Thymus (tissue), 11 donors: ENCODE data around the gene KPNA3. TPM values are rescaled to one million over a fixed set of nuclear protein-coding genes. Genes with fewer than 3 reads are reported as not detected.
A peak's percentile ranks its signal among the peaks of the same experiment; 100 is the strongest.
"Not testable (repeated sequence)": the region's sequence is repeated elsewhere in the genome, so short reads cannot be mapped to it uniquely, and the experiment has no call there.

Source experiments
- DNase-seq, 9 donors: peaks; one replicate each; pipeline ENCODE4 v3.0.0-alpha.2; 2013; ENCODE audit warnings: low spot score in 9 of 9, low read depth in 6 of 9, missing footprints in 1 of 9
- H3K27ac ChIP-seq, 2 donors: one replicate each; pipeline ENCODE4 v1.5.1; 2013; ENCODE audit warnings: control low read depth in 1 of 2, low read depth in 1 of 2, low read length in 1 of 2, mild to moderate bottlenecking in 1 of 2, moderate library complexity in 1 of 2
- H3K27me3 ChIP-seq, 2 donors: one replicate each; pipeline ENCODE4 v1.5.1; 2013; ENCODE audit warnings: low read length in 1 of 2; ENCODE audit not compliant: control insufficient read depth in 2 of 2, insufficient read depth in 1 of 2
- H3K36me3 ChIP-seq, 2 donors: one replicate each; pipeline ENCODE4 v1.5.1; 2013; ENCODE audit warnings: low read length in 1 of 2, mild to moderate bottlenecking in 1 of 2, moderate library complexity in 1 of 2; ENCODE audit not compliant: control insufficient read depth in 2 of 2, insufficient read depth in 2 of 2
- H3K4me1 ChIP-seq, 2 donors: one replicate each; pipeline ENCODE4 v1.5.1; 2013; ENCODE audit warnings: low read length in 2 of 2; ENCODE audit not compliant: control insufficient read depth in 2 of 2, insufficient read depth in 2 of 2
- H3K4me3 ChIP-seq, 2 donors: one replicate each; pipeline ENCODE4 v1.5.1; 2013; ENCODE audit warnings: low read length in 2 of 2, control low read depth in 1 of 2, mild to moderate bottlenecking in 1 of 2
- H3K9me3 ChIP-seq, 2 donors: one replicate each; pipeline ENCODE4 v1.5.1; 2013; ENCODE audit warnings: low read length in 1 of 2, mild to moderate bottlenecking in 1 of 2; ENCODE audit not compliant: control insufficient read depth in 2 of 2, insufficient read depth in 1 of 2
- WGBS: extraction: QIAGEN DNeasy Blood & Tissue Kit; methylation state at CpG from one replicate; pipeline ENCODE4 v1.1.7; 2013; 5-methylcytosine and 5-hydroxymethylcytosine counted together
- polyA plus RNA-seq: library from polyadenylated mRNA; stranded (reverse); fragments of 200-250 nt; gene quantifications from one replicate; pipeline ENCODE4 v1.2.3, GENCODE V29; 2013
- total RNA-seq: library from RNA; stranded (reverse); fragments of 120-200 nt; gene quantifications from one replicate; pipeline ENCODE4 v1.2.4, GENCODE V29; 2013
- donor health status: healthy.

Gene KPNA3
- total and polyA plus RNA-seq, 2 donors, result 17.5 to 26.2 TPM

GRCh38 chr13:49777746-49778614 is 14.5 kb downstream of the KPNA3 start:
- Histone ChIP-seq H3K4me3 (no peak overlapping the region), H3K4me1 (peaks cover 0 to 5% of the 10 kb centered on the region in 2 donors), H3K27ac (no peak overlapping the region), H3K9me3 (no peaks in the 10 kb centered on the region), H3K27me3 (no peaks in the 10 kb centered on the region), H3K36me3 (peaks cover 0 to 2% of the 10 kb centered on the region in 2 donors)
- DNase-seq, result peak in 3 of 9 donors; percentile 7 to 39 (median 16)
- 87% methylated on average over 6 of the region's 6 CpGs for WGBS

GRCh38 chr13:49776871-49777270 is 15.6 kb downstream of the KPNA3 start:
- Histone ChIP-seq H3K27me3 (no peaks in the 10 kb centered on the region), H3K4me3 (no peak overlapping the region), H3K27ac (no peak overlapping the region), H3K36me3 (peaks cover 0 to 2% of the 10 kb centered on the region in 2 donors), H3K9me3 (no peaks in the 10 kb centered on the region), H3K4me1 (peaks cover 0 to 5% of the 10 kb centered on the region in 2 donors)
- no peak for DNase-seq

- Histone ChIP-seq H3K9me3 (peaks cover 0 to 2% of the 10 kb centered on the region in 2 donors), H3K27ac (no peak overlapping the region), H3K4me1 (peaks cover 0 to 5% of the 10 kb centered on the region in 2 donors), H3K27me3 (no peaks in the 10 kb centered on the region), H3K4me3 (no peak overlapping the region), H3K36me3 (no peaks in the 10 kb centered on the region)
- 98% methylated on average over 2 of the region's 2 CpGs for WGBS
- no peak for DNase-seq
Observed at GRCh38 chr13:49774376-49775005, 18.0 kb downstream of the KPNA3 start.

GRCh38 chr13:49772828-49773227 is 19.7 kb downstream of the KPNA3 start:
- Histone ChIP-seq H3K27me3 (no peaks in the 10 kb centered on the region), H3K4me1 (peaks cover 0 to 5% of the 10 kb centered on the region in 2 donors), H3K27ac (no peak overlapping the region), H3K36me3 (no peaks in the 10 kb centered on the region), H3K9me3 (peaks cover 0 to 2% of the 10 kb centered on the region in 2 donors), H3K4me3 (no peak overlapping the region)
- WGBS, result 98% methylated on average over 2 of the region's 2 CpGs
- DNase-seq, result no peak

- 98% methylated on average over 32 of the region's 32 CpGs for WGBS
- not testable (repeated sequence) for H3K36me3 ChIP-seq
Observed at GRCh38 chr13:49761811-49762210, 30.7 kb downstream of the KPNA3 start.

GRCh38 chr13:49760558-49760957 is 31.9 kb downstream of the KPNA3 start:
- Histone ChIP-seq H3K27me3 (no peaks in the 10 kb centered on the region), H3K4me3 (no peak overlapping the region), H3K36me3 (peaks cover 4% of the 10 kb centered on the region in 2 donors), H3K4me1 (no peaks in the 10 kb centered on the region), H3K27ac (no peak overlapping the region), H3K9me3 (peaks cover 1 to 17% of the 10 kb centered on the region in 2 donors)
- WGBS, result 96% methylated on average over 5 of the region's 5 CpGs
- DNase-seq, result no peak

More at GRCh38 chr13:49761811-49762210, 30.7 kb downstream of the KPNA3 start:
- H3K4me3 ChIP-seq, DNase-seq, H3K4me1 ChIP-seq, H3K27ac ChIP-seq, H3K27me3 ChIP-seq: not testable (repeated sequence)
- H3K9me3 ChIP-seq, result peaks cover 1 to 17% of the 10 kb centered on the region in 2 donors

GRCh38 chr13:49759503-49759902 is 33.0 kb downstream of the KPNA3 start:
- H3K27me3 ChIP-seq, result no peaks in the 10 kb centered on the region
- peaks cover 4% of the 10 kb centered on the region in 2 donors for H3K36me3 ChIP-seq
- 65% methylated on average over 3 of the region's 3 CpGs for WGBS
- H3K4me1 ChIP-seq, result no peaks in the 10 kb centered on the region
- DNase-seq, result peak in 1 of 9 donors; percentile 12
- H3K27ac ChIP-seq, result no peak overlapping the region
- H3K4me3 ChIP-seq, result no peak overlapping the region
- H3K9me3 ChIP-seq, result peaks cover 1 to 17% of the 10 kb centered on the region in 2 donors

- no peak for DNase-seq
- Histone ChIP-seq H3K4me1 (no peaks in the 10 kb centered on the region), H3K36me3 (peaks cover 4% of the 10 kb centered on the region in 2 donors), H3K27ac (no peak overlapping the region), H3K27me3 (no peaks in the 10 kb centered on the region), H3K9me3 (peaks cover 1 to 15% of the 10 kb centered on the region in 2 donors), H3K4me3 (no peak overlapping the region)
- WGBS, result 79% methylated on average over 2 of the region's 2 CpGs
Observed at GRCh38 chr13:49756263-49756662, 36.2 kb downstream of the KPNA3 start.

- H3K27me3 ChIP-seq, result no peaks in the 10 kb centered on the region
- 99% methylated on average over 4 of the region's 4 CpGs for WGBS
- no peaks in the 10 kb centered on the region for H3K4me1 ChIP-seq
Observed at GRCh38 chr13:49754146-49754545, 38.3 kb downstream of the KPNA3 start.

More at GRCh38 chr13:49754146-49754545, 38.3 kb downstream of the KPNA3 start:
- no peaks in the 10 kb centered on the region for H3K36me3 ChIP-seq
- H3K9me3 ChIP-seq, result peaks cover 0 to 2% of the 10 kb centered on the region in 2 donors
- no peak for DNase-seq
- no peak overlapping the region for H3K27ac ChIP-seq
- H3K4me3 ChIP-seq, result no peak overlapping the region
